SK-N-SH (cell line): ENCODE measurements around the gene OSBPL10. TPM values are rescaled to one million over a fixed set of nuclear protein-coding genes. Genes with fewer than 3 reads are reported as not detected.

Source experiments
- CTCF ChIA-PET: fragments of 300-600, 350-600 bp; formaldehyde crosslinking; extraction: SDS; loops from one replicate; lab custom pipeline; 2021; lab: Yijun Ruan, JAX
- POLR2A ChIA-PET: fragments of 350-600 bp; sonication (Branson Sonifier 250); formaldehyde crosslinking; extraction: SDS; loops from one replicate; lab custom pipeline; 2020; ENCODE audit warnings: antibody characterized with exemption, inconsistent platforms; lab: Yijun Ruan, JAX
- DNase-seq: peaks from one replicate; pipeline ENCODE4 v3.0.0; 2012
- H2AFZ ChIP-seq: fragments of 200-600 bp; sonication (generic); 2 replicates; pipeline ENCODE4 v1.8.1; 2016; ENCODE audit warnings: antibody characterized with exemption, mild to moderate bottlenecking, low read depth
- H3F3A ChIP-seq: fragments of 200-600 bp; sonication (generic); replicated peaks from 2 replicates; pipeline ENCODE3; 2016; ENCODE audit warnings: antibody characterized with exemption, mild to moderate bottlenecking; ENCODE audit not compliant: insufficient read depth
- H3K27ac ChIP-seq, 2 experiments: fragments of 200-500 bp in 1 of 2; fragments of 200-600 bp in 1 of 2; sonication (Bioruptor generic) in 1 of 2; sonication (generic), shearing (Covaris generic) in 1 of 2; 2 replicates each; pipeline versions ENCODE4 v1.5.1 to v1.6.1; 2014 to 2016; ENCODE audit warnings: low read depth in 2 of 2, inconsistent platforms in 1 of 2, low read length in 1 of 2, mild to moderate bottlenecking in 1 of 2, mixed read lengths in 1 of 2
- H3K27me3 ChIP-seq: fragments of 200-600 bp; sonication (generic), shearing (Covaris generic); 2 replicates; pipeline ENCODE4 v1.6.1; 2016; ENCODE audit warnings: mixed run types; ENCODE audit not compliant: insufficient read depth
- H3K36me3 ChIP-seq, 2 experiments: fragments of 200-500 bp in 1 of 2; fragments of 200-600 bp in 1 of 2; sonication (Bioruptor generic) in 1 of 2; sonication (generic) in 1 of 2; replicated peaks in 1 of 2; 2 replicates each; pipeline versions ENCODE3 to v1.5.1; 2014 to 2016; ENCODE audit warnings: low read length in 1 of 2, mild to moderate bottlenecking in 1 of 2; ENCODE audit not compliant: insufficient read depth in 2 of 2, control insufficient read depth in 1 of 2
- H3K4me1 ChIP-seq, 2 experiments: fragments of 200-500 bp in 1 of 2; fragments of 200-600 bp in 1 of 2; sonication (Bioruptor generic) in 1 of 2; sonication (generic), shearing (Covaris generic) in 1 of 2; 2 replicates each; pipeline versions ENCODE4 v1.5.1 to v1.6.1; 2014 to 2016; ENCODE audit warnings: low read depth in 1 of 2, low read length in 1 of 2, mixed run types in 1 of 2; ENCODE audit not compliant: insufficient read depth in 2 of 2, control insufficient read depth in 1 of 2
- H3K4me2 ChIP-seq: fragments of 200-600 bp; sonication (generic), shearing (Covaris generic); 2 replicates; pipeline ENCODE4 v1.6.1; 2017; ENCODE audit warnings: mixed run types
- H3K4me3 ChIP-seq, 2 experiments: fragments of 200-500 bp in 1 of 2; fragments of 200-600 bp in 1 of 2; sonication (Bioruptor generic) in 1 of 2; sonication (generic), shearing (Covaris generic) in 1 of 2; 2 replicates each; pipeline versions ENCODE4 v1.5.1 to v1.8.1; 2014 to 2016; ENCODE audit warnings: low read depth in 2 of 2, inconsistent platforms in 1 of 2, low read length in 1 of 2, mild to moderate bottlenecking in 1 of 2, mixed read lengths in 1 of 2, moderate library complexity in 1 of 2
- H3K79me2 ChIP-seq: fragments of 200-600 bp; sonication (generic); 2 replicates; pipeline ENCODE4 v1.8.1; 2017; ENCODE audit warnings: mild to moderate bottlenecking; ENCODE audit not compliant: insufficient read depth
- H3K9ac ChIP-seq: fragments of 200-600 bp; sonication (generic); 2 replicates; pipeline ENCODE4 v1.6.1; 2017; ENCODE audit warnings: mixed run types
- H3K9me2 ChIP-seq: fragments of 200-600 bp; sonication (generic); 2 replicates; pipeline ENCODE4 v1.6.1; 2017; ENCODE audit warnings: mixed run types
- H3K9me3 ChIP-seq: fragments of 200-600 bp; sonication (generic); 2 replicates; pipeline ENCODE4 v1.6.1; 2017; ENCODE audit warnings: mixed run types, mild to moderate bottlenecking, moderate library complexity
- H4K20me1 ChIP-seq: fragments of 200-600 bp; sonication (generic); 2 replicates; pipeline ENCODE4 v1.6.1; 2017; ENCODE audit warnings: mild to moderate bottlenecking, mixed run types; ENCODE audit not compliant: insufficient read depth
- CHD2 ChIP-seq: fragments of 150-350 bp; IDR thresholded peaks from 2 replicates; pipeline ENCODE4 v1.6.1; 2018; ENCODE audit warnings: low read length; ENCODE audit not compliant: partially characterized antibody
- FOSL2 ChIP-seq: IDR thresholded peaks from 2 replicates; pipeline ENCODE4 v1.4.0; 2012; ENCODE audit warnings: low read depth, mild to moderate bottlenecking, moderate library complexity, borderline replicate concordance
- FOXM1 ChIP-seq: IDR thresholded peaks from 2 replicates; pipeline ENCODE4 v1.4.0; 2012; ENCODE audit warnings: low read depth, mild to moderate bottlenecking
- GABPA ChIP-seq: IDR thresholded peaks from 2 replicates; pipeline ENCODE4 v1.4.0; 2012; ENCODE audit warnings: low read depth, mild to moderate bottlenecking
- MXI1 ChIP-seq: IDR thresholded peaks from 2 replicates; pipeline ENCODE4 v1.6.1; 2012; ENCODE audit warnings: mild to moderate bottlenecking, low read depth, low read length, improper control_type of control experiment
- RAD21 ChIP-seq: IDR thresholded peaks from 2 replicates; pipeline ENCODE4 v1.6.1; 2012; ENCODE audit warnings: mild to moderate bottlenecking, low read length
- RXRA ChIP-seq: IDR thresholded peaks from 2 replicates; pipeline ENCODE4 v1.4.0; 2012; ENCODE audit warnings: low read depth, mild to moderate bottlenecking, borderline replicate concordance
- SIN3A ChIP-seq: IDR thresholded peaks from 2 replicates; pipeline ENCODE4 v1.6.1; 2012; ENCODE audit warnings: low read depth, mild to moderate bottlenecking, low read length, moderate library complexity, borderline replicate concordance
- SMC3 ChIP-seq: IDR thresholded peaks from 2 replicates; pipeline ENCODE4 v1.6.1; 2012; ENCODE audit warnings: low read depth, low read length, improper control_type of control experiment
- YY1 ChIP-seq: IDR thresholded peaks from 2 replicates; pipeline ENCODE4 v1.4.0; 2012; ENCODE audit warnings: low read depth, mild to moderate bottlenecking
- WGBS: methylation state at CpG from one replicate; pipeline ENCODE4 v1.1.6; 2017; ENCODE audit warnings: low lambda C conversion rate; 5-methylcytosine and 5-hydroxymethylcytosine counted together
- polyA plus RNA-seq, 3 experiments: library from polyadenylated mRNA; depleted of rRNA; stranded (reverse); fragments of >200 nt; gene quantifications; 2 replicates each; pipeline ENCODE4 v1.2.3, GENCODE V29; 2012
- TF ChIP-seq, protein P1 (sequence below): fragments of 150-350 bp; IDR thresholded peaks from 2 replicates; pipeline ENCODE4 v1.6.1; 2016; ENCODE audit warnings: mild to moderate bottlenecking, low read depth, low read length
- TF ChIP-seq, protein P2 (sequence below): IDR thresholded peaks from 2 replicates; pipeline ENCODE4 v1.4.0; 2012; ENCODE audit warnings: low read depth
- TF ChIP-seq, protein P3 (sequence below): IDR thresholded peaks from 2 replicates; pipeline ENCODE4; 2012
- TF ChIP-seq, protein P4 (sequence below): IDR thresholded peaks from 2 replicates; pipeline ENCODE4 v1.4.0; 2012; ENCODE audit warnings: low read depth, borderline replicate concordance

The OSBPL10 gene
- polyA plus RNA-seq, 1 of the 3 experiments (the other 2 are of a cell fraction): 0.12 TPM

DNA sequence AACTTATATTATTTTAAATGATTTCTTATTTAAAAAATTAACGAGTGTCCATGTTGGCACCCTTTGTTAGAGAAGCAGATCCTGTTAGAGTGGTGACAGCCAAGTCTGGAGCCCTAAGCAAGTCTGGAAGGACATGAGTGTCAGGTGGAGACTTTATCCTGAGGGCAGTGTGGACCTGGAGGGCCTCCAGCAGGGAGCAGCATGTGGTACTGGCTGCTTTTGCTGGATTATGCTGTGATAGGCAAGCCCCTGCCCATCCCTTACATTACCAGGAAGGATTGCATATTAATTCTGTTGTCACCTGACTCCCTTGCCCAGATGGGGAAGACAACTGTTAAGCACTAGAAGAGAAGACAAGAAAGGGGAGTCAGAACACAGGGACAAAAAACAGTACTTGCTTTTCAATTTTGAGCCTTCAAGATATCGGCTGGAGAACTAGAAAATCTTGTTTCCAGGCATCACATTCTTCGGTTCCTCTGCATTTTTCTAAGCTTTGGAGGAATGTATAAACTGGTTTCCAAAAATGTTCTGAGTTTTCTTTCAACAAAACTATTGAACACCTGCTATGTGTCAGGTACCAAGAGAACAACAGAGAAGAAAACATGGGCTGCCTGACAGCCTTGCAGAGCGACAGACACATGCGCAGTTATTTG, 23.2 kb upstream of the OSBPL10 start (continued):
- TF ChIP-seq, protein P1, sequence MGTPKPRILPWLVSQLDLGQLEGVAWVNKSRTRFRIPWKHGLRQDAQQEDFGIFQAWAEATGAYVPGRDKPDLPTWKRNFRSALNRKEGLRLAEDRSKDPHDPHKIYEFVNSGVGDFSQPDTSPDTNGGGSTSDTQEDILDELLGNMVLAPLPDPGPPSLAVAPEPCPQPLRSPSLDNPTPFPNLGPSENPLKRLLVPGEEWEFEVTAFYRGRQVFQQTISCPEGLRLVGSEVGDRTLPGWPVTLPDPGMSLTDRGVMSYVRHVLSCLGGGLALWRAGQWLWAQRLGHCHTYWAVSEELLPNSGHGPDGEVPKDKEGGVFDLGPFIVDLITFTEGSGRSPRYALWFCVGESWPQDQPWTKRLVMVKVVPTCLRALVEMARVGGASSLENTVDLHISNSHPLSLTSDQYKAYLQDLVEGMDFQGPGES: no peak
- no peak for TF ChIP-seq MXI1
- TF ChIP-seq, protein P2, sequence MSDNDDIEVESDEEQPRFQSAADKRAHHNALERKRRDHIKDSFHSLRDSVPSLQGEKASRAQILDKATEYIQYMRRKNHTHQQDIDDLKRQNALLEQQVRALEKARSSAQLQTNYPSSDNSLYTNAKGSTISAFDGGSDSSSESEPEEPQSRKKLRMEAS: no peak
- no peak for TF ChIP-seq FOSL2

DNA sequence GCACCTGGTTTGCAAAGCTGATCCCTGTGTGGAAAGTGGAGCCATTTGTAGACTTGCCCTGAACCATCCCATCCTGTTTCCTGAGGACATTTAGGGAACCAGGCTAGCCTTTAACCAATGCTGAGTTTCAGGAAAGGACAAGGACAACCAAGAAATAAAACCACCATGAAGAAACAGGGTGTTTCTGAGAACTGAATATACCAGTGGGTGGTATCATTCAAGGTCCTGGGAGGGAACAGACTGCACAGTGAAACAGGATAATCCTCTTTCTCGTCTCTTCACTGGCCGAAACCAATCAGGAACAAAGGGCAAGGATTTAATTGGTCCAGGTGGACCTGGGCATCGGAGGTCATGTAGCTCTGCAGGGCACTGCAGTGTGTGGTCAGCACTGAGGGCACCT, 22.3 kb upstream of the OSBPL10 start:
- ChIA-PET CTCF (interaction anchor here (0.6 to 1.7 kb wide), 4 partner anchors 14 to 141 kb away, joined by 3 to 6 read pairs (median 4); partner anchors contain the start of gene ZNF860), POLR2A (no interaction called here)
- Histone ChIP-seq H3K4me1 (no peaks in the 10 kb centered on the region; a peak in 1 of 4 replicates), H3K79me2 (no peaks in the 10 kb centered on the region), H3K36me3 (no peaks in the 10 kb centered on the region), H3K4me2 (no peak overlapping the region), H3K4me3 (no peak overlapping the region), H2AFZ (no peak overlapping the region), H3F3A (no peaks in the 10 kb centered on the region), H3K27ac (no peak overlapping the region), H3K9me3 (no peaks in the 10 kb centered on the region), H3K9me2 (no peaks in the 10 kb centered on the region), H3K9ac (no peak overlapping the region), H4K20me1 (no peaks in the 10 kb centered on the region), H3K27me3 (no peaks in the 10 kb centered on the region)
- TF ChIP-seq SIN3A (no peak), RAD21 (no peak), GABPA (no peak), CHD2 (no peak), FOSL2 (no peak), SMC3 (no peak), RXRA (no peak), YY1 (no peak), FOXM1 (no peak)
- TF ChIP-seq, protein P1: no peak
- TF ChIP-seq, protein P3, sequence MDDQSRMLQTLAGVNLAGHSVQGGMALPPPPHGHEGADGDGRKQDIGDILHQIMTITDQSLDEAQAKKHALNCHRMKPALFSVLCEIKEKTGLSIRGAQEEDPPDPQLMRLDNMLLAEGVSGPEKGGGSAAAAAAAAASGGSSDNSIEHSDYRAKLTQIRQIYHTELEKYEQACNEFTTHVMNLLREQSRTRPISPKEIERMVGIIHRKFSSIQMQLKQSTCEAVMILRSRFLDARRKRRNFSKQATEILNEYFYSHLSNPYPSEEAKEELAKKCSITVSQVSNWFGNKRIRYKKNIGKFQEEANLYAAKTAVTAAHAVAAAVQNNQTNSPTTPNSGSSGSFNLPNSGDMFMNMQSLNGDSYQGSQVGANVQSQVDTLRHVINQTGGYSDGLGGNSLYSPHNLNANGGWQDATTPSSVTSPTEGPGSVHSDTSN: no peak
- TF ChIP-seq, protein P2: no peak
- TF ChIP-seq, protein P4, sequence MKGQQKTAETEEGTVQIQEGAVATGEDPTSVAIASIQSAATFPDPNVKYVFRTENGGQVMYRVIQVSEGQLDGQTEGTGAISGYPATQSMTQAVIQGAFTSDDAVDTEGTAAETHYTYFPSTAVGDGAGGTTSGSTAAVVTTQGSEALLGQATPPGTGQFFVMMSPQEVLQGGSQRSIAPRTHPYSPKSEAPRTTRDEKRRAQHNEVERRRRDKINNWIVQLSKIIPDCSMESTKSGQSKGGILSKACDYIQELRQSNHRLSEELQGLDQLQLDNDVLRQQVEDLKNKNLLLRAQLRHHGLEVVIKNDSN: no peak
- no peak for DNase-seq
- WGBS: 46% methylated on average over 3 of the region's 3 CpGs
